Stromal cell of bone marrow (primary cell): ENCODE measurements around the gene TADA2B.

Source experiments
- DNase-seq: peaks from one replicate; pipeline ENCODE4 v3.0.0-alpha.2; 2012; ENCODE audit warnings: low read depth

The TADA2B gene

GRCh38 chr4:7018281-7018680 lies 24.9 kb upstream of the TADA2B start:
- DNase-seq = no peak

DNA sequence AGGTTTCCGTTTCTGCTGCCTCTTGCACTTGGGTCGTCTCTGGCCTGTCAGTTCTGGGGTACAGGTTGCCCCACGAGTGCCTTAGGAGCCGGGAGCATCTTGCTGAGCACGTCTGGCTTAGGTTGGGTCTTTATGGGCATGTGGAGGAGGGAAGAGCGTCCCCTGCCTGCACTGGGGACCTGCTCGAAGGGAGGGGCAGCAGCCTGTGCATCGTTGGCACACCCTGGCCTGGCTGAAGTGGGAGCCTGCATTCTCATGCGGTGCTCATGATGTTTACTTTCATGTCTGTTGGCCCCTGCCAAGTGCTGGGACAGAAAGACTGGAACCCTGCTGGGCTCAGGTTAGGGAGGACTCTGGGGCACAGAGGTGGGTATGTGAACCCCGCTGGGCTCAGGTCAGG lies 23.8 kb upstream of the TADA2B start:
- DNase-seq = no peak

DNA sequence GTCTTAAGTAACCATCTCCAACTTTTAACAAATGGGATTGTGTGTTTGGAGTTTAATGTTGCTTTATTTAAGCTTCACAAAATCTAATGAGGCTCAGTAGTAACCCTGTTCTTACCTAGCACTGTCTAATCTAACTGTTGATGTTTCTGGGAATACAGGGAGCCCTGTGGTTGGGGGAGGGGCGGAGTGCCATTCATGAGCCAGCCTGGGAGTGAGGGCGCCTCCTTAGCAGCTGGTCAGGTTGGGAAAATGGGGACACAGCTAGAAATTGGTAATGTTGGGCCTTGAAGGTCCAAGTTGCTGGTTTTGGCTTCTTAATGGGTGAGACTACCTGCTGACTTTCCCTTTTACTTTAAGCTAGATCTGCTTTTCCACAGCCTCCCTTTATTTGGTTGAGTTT lies 22.9 kb upstream of the TADA2B start:
- DNase-seq = no peak

DNA sequence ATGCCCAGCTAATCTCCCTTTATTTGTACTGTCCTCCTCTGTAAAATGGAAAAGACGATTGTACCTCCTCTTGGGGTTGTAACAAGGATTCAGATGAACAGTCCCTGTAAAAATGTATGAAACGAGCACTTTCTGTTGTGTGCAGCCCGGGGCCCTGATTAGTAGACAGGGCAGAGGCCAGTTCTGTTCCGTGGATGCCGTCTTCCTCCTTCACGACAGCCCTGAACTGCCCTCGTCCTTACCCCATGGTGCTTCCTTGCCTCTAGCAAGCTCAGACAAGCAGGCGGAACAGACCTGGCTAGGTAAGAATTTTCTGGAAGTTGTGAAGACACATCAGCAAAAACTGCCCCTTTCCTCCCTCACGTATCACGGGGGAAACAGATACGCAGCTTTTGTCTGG lies 22.3 kb upstream of the TADA2B start:
- DNase-seq = no peak

DNA sequence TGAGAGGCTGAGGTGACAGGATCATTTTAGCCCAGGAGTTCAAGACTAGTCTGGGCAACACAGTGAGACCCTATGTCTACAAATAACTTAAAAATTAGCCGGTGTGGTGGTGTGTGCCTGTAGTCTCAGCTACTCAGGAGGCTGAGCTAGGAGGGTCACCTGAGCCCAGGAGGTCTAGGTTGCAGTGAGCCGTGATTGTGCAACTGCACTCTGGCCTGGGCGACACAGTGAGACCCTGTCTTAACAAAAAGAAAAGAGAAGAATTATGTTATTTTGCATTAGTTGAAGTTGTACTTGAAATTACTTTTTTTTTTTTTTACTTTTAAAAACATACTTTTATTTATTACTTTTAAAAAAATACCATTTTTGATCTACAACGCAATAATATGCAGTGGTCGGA lies 21.8 kb upstream of the TADA2B start:
- no peak for DNase-seq

DNA sequence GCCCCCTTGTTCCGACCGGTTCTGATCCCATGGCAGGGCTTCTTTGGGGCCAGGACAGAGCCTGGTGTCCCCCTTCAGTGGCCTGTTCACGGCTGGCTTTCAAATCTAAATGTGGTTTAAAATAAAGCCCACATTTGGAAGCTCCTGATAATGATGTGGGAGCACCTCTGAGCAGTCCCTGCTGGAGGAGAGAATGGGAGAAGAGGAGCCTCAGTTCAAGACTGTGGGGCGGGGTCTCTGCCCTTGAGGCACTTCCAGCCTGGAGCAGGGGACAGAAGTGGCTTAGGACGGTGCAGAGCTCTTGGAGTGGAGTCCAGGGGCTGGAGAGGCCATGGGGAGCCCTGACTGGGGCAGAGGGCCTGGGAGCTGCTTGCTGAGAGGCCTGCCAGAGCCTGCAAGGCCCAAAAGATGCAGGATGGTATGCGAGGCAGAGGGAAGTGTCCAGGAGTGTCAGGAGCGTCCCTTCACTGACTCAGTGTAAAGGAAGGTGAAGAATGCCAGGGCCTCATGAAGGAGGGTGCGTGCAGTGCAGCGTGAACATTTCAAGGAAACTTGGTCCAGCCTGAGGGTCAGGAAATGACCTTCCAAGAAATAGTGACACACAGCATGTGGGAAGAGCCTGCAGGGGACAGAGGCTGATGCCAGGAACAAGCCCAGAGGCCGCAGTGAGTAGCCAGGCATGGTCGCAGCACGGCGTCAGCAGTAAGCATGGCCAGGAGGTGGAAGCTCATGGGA lies 21.1 kb upstream of the TADA2B start:
- DNase-seq = no peak

GRCh38 chr4:7023486-7023885 lies 19.7 kb upstream of the TADA2B start:
- DNase-seq = no peak

DNA sequence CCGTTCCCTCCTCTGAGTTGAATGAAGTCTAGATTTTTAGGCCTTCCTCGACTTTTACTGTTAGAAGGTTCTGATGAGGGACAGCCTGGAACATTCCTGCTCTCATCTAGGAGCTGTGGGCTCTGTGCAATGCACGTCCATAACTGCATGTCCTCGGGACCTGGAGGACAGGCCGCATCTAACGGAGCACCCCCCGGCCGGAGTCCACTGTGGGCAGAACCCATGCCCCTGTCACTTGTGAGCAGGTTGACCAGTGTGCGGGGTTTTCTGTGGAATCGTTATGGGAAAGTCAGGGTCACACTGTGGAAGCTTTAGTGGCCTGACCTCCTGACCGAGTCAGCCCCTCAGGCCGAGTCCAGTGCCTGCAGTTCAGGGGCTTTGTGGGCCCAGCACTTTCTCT lies 19.3 kb upstream of the TADA2B start:
- no peak for DNase-seq

- DNase-seq = no peak
Measured at GRCh38 chr4:7024336-7024890, 18.8 kb upstream of the TADA2B start.

DNA sequence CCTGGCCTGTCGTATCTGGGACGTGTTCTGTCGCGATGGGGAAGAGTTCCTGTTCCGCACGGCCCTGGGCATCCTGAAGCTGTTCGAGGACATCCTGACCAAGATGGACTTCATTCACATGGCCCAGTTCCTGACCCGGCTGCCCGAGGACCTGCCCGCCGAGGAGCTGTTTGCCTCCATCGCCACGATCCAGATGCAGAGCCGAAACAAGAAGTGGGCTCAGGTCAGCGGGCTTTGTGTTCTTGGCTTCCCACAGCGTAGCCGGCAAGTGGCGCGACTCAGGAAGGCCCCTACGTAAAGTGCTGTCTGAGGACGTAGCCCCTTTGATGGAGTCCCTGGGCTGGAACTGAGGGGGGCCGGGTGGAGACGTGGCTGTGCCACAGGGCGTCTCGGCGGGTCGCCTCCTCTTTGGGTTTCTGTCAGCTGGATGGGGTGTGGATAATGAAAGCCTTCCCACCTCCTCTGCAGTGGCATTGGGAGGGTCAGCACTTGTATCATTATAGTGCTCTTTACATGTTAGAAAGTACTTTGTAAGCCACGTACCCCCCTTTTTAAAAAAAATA lies 18.1 kb upstream of the TADA2B start:
- DNase-seq = no peak

- DNase-seq = no peak
Measured at GRCh38 chr4:7026107-7026506, 17.1 kb upstream of the TADA2B start.

GRCh38 chr4:7027284-7027683 lies 15.9 kb upstream of the TADA2B start:
- DNase-seq = no peak

- no peak for DNase-seq
Measured at GRCh38 chr4:7027913-7028312, 15.3 kb upstream of the TADA2B start.

DNA sequence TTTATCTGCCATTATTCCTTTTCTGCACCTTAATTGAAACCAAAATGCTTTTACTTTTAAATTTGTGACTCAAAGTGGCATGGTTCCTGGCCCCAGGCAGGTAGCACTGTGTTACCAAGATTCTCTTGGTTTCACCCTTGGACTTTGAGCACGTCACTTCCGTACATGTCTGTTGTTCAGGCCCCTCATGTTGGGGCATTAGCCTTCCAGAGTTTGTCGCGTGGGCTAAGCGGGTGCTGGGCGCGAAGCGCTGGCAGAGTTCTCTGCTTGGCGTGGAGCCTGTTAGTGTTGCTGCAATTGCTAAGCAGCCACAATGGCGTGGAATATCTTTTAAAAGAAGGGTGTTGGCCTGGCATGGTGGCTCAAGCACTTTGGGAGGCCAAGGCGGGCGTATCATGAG lies 14.0 kb upstream of the TADA2B start:
- DNase-seq = no peak

DNA sequence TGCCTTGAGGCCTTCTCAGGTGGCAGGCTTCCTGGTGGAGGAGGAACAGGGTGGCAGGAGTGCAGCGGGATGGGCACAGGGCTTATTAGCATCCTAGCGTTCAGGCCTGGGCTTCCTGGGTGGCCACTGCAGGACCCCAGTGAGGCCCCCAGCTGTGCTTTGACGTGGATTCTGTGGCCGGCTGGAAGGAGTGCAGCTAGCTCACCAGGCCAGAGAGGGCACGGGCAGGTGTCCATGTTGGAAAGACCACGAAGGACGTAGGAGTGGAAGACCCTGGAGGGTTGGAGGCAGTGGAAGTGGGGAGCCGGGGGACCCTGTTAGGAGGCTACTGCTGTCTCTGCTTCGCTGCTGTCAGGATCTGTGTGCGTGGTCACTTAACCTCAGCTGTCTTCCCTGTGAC lies 13.3 kb upstream of the TADA2B start:
- no peak for DNase-seq

DNA sequence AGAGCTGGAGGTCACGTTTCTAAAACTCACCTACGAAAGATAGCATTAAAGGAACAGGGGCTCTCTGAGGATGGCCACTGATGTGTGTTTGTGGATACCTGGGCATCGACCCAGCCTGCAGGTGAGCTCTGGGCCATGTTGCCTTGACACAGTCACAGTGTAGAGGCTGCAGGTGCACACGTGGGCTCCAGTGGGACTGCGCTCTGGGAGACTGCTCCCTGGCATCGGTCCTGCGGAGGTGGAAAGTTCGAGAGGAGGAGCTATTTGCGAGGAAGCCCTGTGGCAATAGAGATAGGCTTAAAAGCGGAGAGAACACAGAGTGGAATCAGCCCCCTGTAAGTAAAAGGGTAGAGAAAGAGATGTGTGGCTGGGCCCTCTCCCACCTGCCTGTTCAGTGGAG lies 12.3 kb upstream of the TADA2B start:
- no peak for DNase-seq

- no peak for DNase-seq
Measured at GRCh38 chr4:7031558-7032449, 11.4 kb upstream of the TADA2B start.

DNA sequence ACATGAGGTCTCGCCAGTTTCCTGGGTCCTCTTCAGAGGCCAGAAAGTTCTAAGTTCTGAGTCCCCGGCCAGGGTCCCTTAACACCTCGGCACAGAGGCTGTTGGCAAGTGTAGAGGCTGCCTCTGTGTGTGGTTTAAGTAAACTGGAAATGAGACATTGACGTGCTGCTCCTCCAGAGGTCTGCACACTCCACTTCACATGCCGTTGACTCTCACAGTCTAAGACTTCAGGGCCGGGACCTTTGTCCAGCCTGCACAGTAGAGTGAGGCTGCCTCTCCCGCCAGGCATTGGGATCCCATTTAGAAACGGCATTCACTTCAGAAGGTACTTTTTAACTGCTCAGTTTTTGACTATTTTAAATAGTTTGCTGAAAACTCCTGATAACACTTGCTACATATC lies 10.6 kb upstream of the TADA2B start:
- no peak for DNase-seq

DNA sequence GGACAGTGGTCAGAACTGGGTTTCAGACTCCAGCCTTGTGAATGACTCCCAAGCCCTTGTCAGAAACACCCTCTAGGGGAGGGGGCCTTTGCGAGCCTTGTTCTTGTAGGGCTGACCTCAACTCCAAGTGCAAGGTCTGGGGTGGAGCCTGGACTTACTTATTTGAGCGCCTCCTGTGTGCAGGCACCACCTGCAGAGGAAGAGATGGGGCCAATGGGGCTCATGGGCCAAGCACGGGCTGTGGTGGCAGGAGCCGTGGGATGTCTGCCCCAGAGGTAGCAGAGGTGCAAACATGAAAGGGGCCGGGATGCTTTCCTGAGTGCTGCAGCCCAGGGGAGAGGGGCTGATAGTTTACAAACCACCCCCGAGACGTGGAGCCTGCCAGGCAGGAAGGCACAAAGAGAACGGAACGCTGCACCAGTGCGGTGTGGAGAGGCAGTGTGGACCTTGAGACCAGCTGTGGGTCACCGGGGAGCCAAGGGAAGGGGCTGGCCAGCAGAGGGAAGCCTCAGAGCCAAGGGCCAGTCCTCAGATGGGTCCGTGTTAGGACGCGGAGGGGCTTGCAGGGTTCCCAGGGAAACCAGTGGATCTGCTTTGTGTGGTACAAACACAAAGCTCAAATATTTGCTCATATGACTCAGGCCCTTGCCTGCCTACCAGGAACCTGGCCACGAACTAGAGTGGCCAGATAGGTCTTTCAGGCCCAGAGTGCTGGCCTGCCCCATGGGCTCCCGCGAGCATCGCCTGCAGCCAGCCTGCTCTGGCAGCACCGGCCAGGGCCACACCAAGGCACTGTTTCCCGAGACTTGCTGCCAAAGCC lies 8.7 kb upstream of the TADA2B start:
- no peak for DNase-seq

DNA sequence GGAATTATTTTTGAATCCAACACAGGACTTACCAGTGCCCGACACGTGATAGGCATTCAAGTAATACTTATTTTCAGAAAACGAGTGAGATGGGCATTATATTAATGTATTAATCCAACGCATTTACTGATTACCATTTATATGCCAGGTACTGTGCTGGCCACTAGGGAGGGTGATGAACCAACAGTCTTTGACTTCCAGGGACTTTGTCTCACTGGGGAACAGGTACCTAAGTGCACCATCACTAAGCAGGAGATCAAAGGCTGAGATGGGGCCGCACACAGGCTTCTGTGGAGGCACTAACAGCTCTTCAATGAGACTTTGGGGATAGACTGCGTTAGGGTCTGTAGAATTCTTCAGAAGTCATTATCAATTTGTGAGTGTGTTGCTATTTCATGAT lies 5.7 kb upstream of the TADA2B start:
- no peak for DNase-seq

GRCh38 chr4:7040765-7041164 lies 2.4 kb upstream of the TADA2B start:
- no peak for DNase-seq

GRCh38 chr4:7041246-7041645 lies 1.9 kb upstream of the TADA2B start:
- DNase-seq = no peak
